ENCODE results near the gene C15orf62. TPM values are rescaled to one million over a fixed set of nuclear protein-coding genes. Genes with fewer than 3 reads are reported as not detected.
A peak's percentile ranks its signal among the peaks of the same experiment; 100 is the strongest.

Gene C15orf62
- total RNA-seq, 1 donor, result 0.18 TPM

DNA sequence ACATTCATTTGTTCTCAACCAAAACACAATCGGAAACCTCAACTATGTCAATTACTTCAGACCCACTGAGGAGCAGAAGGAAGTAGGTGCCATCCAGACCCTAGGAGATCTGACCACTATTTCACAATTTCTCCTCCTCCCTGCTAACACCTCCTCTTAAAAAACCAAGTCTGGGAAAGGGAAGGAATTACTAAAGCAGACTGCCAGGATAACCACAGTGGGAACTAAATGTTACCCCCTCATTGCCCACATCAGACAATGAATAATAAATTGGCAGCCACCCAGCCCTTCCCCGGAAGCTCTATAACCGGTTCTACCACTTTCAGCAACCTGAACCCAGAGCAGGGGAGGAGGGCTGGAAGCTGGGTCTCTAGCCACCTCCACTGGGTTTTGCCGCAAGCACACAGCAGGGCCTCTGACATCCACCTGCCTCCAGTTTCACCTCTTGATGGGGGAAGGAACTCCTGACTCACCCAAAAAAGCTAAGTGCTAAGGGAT, 17.6 kb downstream of the C15orf62 start:
- TF ChIP-seq, protein P1, sequence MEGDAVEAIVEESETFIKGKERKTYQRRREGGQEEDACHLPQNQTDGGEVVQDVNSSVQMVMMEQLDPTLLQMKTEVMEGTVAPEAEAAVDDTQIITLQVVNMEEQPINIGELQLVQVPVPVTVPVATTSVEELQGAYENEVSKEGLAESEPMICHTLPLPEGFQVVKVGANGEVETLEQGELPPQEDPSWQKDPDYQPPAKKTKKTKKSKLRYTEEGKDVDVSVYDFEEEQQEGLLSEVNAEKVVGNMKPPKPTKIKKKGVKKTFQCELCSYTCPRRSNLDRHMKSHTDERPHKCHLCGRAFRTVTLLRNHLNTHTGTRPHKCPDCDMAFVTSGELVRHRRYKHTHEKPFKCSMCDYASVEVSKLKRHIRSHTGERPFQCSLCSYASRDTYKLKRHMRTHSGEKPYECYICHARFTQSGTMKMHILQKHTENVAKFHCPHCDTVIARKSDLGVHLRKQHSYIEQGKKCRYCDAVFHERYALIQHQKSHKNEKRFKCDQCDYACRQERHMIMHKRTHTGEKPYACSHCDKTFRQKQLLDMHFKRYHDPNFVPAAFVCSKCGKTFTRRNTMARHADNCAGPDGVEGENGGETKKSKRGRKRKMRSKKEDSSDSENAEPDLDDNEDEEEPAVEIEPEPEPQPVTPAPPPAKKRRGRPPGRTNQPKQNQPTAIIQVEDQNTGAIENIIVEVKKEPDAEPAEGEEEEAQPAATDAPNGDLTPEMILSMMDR (IDR thresholded peaks at IDR 0.05; ENCODE audit: insufficient read depth, low read length), result no peak
- no peak overlapping the region for H3K4me3 ChIP-seq (ENCODE audit: low read depth, low read length)
- DNase-seq (ENCODE audit: low read depth), result peak; percentile 71

DNA sequence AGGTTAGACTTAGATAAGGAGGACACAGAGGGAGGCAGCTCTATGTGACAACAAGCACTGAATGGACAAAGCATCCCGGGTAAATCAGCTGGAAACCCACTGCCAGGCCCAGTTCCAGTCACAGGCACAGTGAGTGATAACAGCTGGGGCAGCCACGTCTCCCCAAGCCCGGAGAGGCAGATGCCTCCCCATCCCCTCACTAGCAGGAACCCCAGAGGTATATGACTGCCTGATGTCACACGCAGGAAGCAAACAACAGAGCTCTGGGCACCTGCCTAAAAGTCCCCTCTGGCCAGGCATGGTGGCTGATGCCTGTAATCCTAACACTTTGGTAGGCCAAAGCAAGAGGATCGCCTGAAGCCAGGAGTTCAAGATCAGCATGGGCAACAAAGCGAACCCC, 18.2 kb downstream of the C15orf62 start:
- H3K4me3 ChIP-seq (ENCODE audit: low read depth, low read length), result no peak overlapping the region
- DNase-seq (ENCODE audit: low read depth), result no peak
- TF ChIP-seq, protein P1 (IDR thresholded peaks at IDR 0.05; ENCODE audit: insufficient read depth, low read length), result no peak

DNA sequence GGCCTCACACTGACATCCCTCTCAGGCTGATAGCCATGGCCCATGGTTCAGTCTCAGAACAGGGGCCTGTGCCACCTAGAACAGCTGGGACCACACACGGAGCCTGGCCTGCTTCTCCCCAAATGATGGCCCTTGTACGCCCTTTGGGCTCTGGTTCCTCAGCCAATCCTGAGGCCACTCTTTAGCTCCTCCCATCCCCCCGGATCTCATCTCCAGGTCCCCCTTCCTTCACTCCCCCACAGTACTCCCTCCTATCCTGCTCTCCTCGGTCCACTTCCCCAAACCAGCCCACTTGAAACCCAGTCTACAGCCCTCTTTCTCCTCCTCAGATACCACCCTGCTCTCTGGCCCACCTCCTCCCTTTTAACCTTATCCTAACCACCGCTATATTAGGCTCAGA, 19.3 kb downstream of the C15orf62 start:
- no peak for DNase-seq (ENCODE audit: low read depth)
- H3K4me3 ChIP-seq (ENCODE audit: low read depth, low read length), result no peak overlapping the region
- TF ChIP-seq, protein P1 (IDR thresholded peaks at IDR 0.05; ENCODE audit: insufficient read depth, low read length), result no peak

DNA sequence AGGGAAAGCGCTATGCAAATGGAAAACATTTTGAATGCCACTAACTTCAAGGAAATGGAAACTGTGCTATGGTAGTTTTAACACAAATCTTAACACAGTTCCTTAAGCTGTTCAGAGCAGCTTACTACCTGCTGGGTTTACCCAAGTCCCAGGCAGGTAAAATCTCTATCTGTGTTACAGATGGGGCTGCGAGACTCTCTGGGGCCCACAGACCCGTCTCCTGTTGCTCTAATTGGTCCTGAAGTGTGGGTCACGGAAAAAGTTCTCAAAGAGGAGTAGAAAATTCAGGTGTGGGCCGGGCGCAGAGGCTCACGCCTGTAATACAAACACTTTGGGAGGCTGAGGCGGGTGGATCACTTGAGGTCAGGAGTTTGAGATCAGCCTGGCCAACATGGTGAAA, 20.2 kb downstream of the C15orf62 start:
- DNase-seq (ENCODE audit: low read depth), result no peak
- no peak overlapping the region for H3K4me3 ChIP-seq (ENCODE audit: low read depth, low read length)
- TF ChIP-seq, protein P1 (IDR thresholded peaks at IDR 0.05; ENCODE audit: insufficient read depth, low read length), result no peak

DNA sequence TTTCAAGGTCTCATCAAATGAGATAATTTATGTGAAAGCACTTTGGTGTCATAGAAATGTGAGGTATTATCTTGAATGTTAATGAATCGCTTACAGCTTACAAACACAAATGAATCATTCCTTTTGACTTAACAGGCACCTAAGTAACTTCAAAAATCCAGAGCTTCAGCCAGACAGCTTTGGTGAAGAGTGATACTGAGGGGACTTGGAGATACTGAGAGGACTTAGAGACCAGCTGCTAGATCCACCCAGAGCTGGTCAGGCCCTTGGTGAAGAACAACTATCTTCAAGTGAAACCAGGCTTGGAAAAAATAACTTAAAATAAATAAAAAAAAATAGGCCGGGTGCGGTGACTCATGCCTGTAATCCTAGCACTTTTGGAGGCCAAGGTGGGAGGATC, 20.9 kb downstream of the C15orf62 start:
- TF ChIP-seq, protein P1 (IDR thresholded peaks at IDR 0.05; ENCODE audit: insufficient read depth, low read length), result no peak
- DNase-seq (ENCODE audit: low read depth), result peak; percentile 12
- no peak overlapping the region for H3K4me3 ChIP-seq (ENCODE audit: low read depth, low read length)

DNA sequence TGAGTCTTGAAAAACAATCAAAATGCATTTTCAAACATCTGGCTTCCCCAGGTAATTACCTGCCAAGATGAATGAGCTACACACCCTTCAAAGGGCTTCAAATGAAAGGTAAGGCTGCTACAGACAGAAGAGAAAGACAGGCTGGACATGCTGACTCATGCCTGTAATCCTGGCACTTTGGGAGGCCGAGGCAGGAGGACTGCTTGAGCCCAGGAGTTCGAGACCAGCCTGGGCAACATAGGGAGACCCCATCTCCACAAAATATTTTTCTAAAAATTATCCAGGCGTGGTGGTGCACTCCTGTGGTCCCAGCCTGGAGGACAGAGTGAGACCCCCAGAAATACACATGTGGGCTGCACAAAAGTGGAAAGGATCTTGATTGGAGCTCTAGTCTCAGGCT, 22.6 kb downstream of the C15orf62 start:
- TF ChIP-seq, protein P1 (IDR thresholded peaks at IDR 0.05; ENCODE audit: insufficient read depth, low read length), result no peak
- no peak overlapping the region for H3K4me3 ChIP-seq (ENCODE audit: low read depth, low read length)
- DNase-seq (ENCODE audit: low read depth), result no peak

Data from fibroblast of the aortic adventitia (primary cell).